ENCODE data around the gene CD27. TPM values are rescaled to one million over a fixed set of nuclear protein-coding genes. Genes with fewer than 3 reads are reported as not detected.

The CD27 gene
- total RNA-seq, 1 donor from 2014 or later: not detected

DNA sequence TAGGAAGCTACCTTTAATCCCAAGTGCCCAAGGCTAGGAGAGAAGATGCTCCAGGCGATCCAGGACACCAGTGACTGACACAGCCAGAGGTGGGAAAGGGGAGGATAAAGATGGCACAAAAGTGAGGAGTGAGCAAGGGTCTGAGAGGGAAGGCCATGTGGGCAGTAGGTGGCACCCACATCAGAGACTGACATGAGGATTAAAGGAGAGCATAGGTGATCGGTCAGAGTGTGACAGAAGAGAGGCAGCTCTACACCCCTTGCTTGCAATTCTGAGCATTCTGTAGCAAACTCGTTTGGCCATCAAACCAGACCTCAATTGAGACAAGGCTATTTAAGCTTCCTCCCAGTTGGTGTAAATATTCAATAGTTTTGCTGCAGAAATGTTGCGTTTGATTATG lies 724 bp upstream of the CD27 start:
- TF ChIP-seq, protein P1, sequence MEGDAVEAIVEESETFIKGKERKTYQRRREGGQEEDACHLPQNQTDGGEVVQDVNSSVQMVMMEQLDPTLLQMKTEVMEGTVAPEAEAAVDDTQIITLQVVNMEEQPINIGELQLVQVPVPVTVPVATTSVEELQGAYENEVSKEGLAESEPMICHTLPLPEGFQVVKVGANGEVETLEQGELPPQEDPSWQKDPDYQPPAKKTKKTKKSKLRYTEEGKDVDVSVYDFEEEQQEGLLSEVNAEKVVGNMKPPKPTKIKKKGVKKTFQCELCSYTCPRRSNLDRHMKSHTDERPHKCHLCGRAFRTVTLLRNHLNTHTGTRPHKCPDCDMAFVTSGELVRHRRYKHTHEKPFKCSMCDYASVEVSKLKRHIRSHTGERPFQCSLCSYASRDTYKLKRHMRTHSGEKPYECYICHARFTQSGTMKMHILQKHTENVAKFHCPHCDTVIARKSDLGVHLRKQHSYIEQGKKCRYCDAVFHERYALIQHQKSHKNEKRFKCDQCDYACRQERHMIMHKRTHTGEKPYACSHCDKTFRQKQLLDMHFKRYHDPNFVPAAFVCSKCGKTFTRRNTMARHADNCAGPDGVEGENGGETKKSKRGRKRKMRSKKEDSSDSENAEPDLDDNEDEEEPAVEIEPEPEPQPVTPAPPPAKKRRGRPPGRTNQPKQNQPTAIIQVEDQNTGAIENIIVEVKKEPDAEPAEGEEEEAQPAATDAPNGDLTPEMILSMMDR (conservative IDR thresholded peaks at IDR 0.05): no peak
- DNase-seq (ENCODE audit: low read depth, low spot score): no peak
- Mint-ChIP-seq H3K4me3 (no peak overlapping the region), H3K4me1 (no peaks in the 10 kb centered on the region), H3K9me3 (no peaks in the 10 kb centered on the region), H3K27me3 (ENCODE audit: low read depth) (no peaks in the 10 kb centered on the region), H3K36me3 (ENCODE audit: low read depth) (no peaks in the 10 kb centered on the region), H3K27ac (ENCODE audit: unreplicated experiment) (no peak overlapping the region)

DNA sequence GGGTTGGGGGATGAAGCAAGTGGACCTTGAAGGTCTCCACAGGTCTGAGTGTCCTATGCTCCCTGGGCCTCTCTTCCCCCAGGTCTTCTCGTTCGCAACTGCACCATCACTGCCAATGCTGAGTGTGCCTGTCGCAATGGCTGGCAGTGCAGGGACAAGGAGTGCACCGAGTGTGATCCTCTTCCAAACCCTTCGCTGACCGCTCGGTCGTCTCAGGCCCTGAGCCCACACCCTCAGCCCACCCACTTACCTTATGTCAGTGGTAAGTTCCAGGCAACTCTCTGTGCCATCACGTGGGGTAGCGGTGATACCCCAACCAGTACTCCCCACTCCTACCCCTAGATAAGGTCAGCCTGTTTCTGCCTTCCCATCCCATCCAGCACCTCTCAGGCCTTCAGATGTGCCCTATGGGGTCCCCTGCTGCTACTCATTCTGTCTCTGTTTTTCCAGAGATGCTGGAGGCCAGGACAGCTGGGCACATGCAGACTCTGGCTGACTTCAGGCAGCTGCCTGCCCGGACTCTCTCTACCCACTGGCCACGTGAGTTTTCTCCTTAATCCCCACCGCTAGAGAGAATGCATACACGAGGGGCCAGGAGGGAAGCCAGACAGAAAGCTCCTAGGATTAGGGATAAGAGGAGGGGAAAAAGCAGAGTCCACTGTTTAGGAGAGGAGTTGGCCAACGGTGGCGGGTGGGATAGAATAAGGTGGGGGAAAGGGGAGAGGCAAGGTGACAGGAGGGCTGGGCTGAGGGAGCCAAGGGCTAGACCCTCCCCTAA lies 5.5 kb downstream of the CD27 start:
- H3K27ac Mint-ChIP-seq (ENCODE audit: unreplicated experiment): no peak overlapping the region
- no peaks in the 10 kb centered on the region for H3K27me3 Mint-ChIP-seq (ENCODE audit: low read depth)
- TF ChIP-seq, protein P1 (conservative IDR thresholded peaks at IDR 0.05): no peak
- no peak for DNase-seq (ENCODE audit: low read depth, low spot score)
- peaks cover 26% of the 10 kb centered on the region for H3K4me1 Mint-ChIP-seq
- H3K9me3 Mint-ChIP-seq: no peaks in the 10 kb centered on the region
- H3K4me3 Mint-ChIP-seq: peak overlapping the region; percentile 87
- H3K36me3 Mint-ChIP-seq (ENCODE audit: low read depth): no peaks in the 10 kb centered on the region

DNA sequence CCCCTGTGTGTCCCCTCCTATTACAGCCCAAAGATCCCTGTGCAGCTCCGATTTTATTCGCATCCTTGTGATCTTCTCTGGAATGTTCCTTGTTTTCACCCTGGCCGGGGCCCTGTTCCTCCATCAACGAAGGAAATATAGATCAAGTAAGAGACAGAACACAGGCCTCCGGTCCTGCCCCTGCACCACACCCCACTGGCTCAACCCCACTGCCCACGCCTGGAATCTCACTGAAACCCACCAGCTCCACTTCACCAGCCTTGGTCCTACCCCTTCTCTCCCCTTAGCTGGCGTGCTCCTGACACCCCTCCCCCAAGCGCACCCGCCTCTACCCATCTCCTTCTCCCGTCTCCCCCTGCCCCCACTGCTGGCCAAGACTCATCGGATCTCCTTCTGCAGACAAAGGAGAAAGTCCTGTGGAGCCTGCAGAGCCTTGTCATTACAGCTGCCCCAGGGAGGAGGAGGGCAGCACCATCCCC lies 6.2 kb downstream of the CD27 start:
- Mint-ChIP-seq H3K9me3 (no peaks in the 10 kb centered on the region), H3K4me1 (peaks cover 26% of the 10 kb centered on the region), H3K4me3 (peak overlapping the region; percentile 87), H3K36me3 (ENCODE audit: low read depth) (no peaks in the 10 kb centered on the region), H3K27me3 (ENCODE audit: low read depth) (no peaks in the 10 kb centered on the region), H3K27ac (ENCODE audit: unreplicated experiment) (peak overlapping the region; percentile 83)
- no peak for DNase-seq (ENCODE audit: low read depth, low spot score)
- TF ChIP-seq, protein P1 (conservative IDR thresholded peaks at IDR 0.05): no peak

DNA sequence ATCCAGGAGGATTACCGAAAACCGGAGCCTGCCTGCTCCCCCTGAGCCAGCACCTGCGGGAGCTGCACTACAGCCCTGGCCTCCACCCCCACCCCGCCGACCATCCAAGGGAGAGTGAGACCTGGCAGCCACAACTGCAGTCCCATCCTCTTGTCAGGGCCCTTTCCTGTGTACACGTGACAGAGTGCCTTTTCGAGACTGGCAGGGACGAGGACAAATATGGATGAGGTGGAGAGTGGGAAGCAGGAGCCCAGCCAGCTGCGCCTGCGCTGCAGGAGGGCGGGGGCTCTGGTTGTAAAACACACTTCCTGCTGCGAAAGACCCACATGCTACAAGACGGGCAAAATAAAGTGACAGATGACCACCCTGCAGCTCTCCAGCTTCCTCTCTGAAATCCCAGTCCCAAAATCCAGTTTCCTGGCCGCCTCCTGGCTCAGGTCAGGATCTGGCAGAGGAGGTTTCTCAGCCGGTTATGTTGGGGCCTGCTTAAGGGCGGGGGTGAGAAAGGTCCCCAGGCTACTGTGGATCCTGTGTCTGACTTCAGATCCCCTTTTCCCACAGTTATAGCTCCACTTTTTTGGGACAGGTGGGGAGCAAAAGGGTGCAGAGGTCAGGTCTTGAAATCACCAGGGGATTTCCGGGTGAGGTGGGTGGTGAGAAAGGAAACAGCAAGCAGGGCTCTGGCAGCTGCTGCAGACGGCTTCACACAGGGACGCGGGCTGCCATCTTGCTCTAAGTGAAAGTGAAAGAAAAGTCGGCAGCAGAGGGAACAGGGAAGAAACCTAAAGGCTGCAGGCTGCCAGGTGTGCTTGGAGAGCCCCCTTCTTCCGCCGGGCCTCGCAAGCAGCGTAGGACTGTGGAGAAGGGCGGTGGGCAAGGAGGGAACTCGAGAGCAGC lies 6.8 kb downstream of the CD27 start, which contains the start of gene TAPBPL:
TSS of gene TAPBPL (plus strand) at position 695 of the 897 bp plus-strand sequence. CDS start 207 bp downstream, outside the sequence.
- Mint-ChIP-seq H3K9me3 (no peaks in the 10 kb centered on the region), H3K4me1 (peaks cover 26% of the 10 kb centered on the region), H3K36me3 (ENCODE audit: low read depth) (no peaks in the 10 kb centered on the region), H3K4me3 (peak within 1 kb of the TSS; percentile 87), H3K27me3 (ENCODE audit: low read depth) (no peaks in the 10 kb centered on the region), H3K27ac (ENCODE audit: unreplicated experiment) (peak within 1 kb of the TSS; percentile 92)
- DNase-seq (ENCODE audit: low read depth, low spot score): peak; percentile 44
- TF ChIP-seq, protein P1 (conservative IDR thresholded peaks at IDR 0.05): no peak

DNA sequence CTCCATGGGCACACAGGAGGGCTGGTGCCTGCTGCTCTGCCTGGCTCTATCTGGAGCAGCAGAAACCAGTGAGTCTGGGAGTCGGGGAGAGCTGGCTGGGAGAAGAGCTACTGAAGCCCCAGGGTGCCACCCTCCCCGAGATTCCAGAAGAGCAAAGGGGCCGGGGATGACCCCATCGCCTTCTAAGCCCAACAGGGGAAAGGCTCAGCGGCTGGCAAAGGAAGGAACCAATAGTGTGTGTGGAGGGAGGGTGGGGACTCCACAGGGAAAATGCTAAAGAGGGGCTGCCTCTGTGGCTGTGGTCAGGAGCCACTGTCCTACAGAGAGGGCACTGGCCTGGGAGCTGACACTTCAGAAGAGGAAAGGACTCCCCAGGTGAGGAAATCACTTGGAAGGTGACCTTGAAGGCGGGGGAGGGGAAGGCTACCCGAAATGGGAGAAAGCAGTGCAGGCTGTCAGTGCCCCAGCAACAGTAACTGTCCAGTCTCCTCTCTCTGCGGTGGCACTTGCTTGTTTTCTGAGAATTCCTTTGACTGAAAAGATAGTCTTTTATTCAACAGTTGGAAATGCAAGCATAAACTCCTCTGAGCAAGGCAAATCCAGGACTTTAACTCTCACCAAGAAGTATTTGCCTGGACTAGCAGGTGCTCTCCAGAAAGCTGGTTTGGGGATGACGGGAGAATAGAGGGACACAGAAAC lies 7.6 kb downstream of the CD27 start:
- TF ChIP-seq, protein P1 (conservative IDR thresholded peaks at IDR 0.05): no peak
- H3K4me1 Mint-ChIP-seq: peaks cover 26% of the 10 kb centered on the region

More for the DNA sequence above, 7.6 kb downstream of the CD27 start:
- Mint-ChIP-seq H3K9me3 (no peaks in the 10 kb centered on the region), H3K27ac (ENCODE audit: unreplicated experiment) (peak overlapping the region; percentile 92), H3K27me3 (ENCODE audit: low read depth) (no peaks in the 10 kb centered on the region), H3K4me3 (peak overlapping the region; percentile 87), H3K36me3 (ENCODE audit: low read depth) (no peaks in the 10 kb centered on the region)
- no peak for DNase-seq (ENCODE audit: low read depth, low spot score)

Measured in neural crest cell (in vitro differentiated cells).